Lower leg skin (tissue), 3 donors: Measurements from ENCODE around the gene PADI4.

Experiments used
- POLR2A ChIP-seq, 2 donors: fragments of 450-650 bp; IDR thresholded peaks; one replicate each; pipeline ENCODE4 v1.6.1; 2016 to 2017; ENCODE audit warnings: antibody characterized with exemption in 2 of 2, mild to moderate bottlenecking in 1 of 2, moderate library complexity in 1 of 2
- TF ChIP-seq, protein P1 (sequence below), 3 donors: fragments of 450-650 bp; IDR thresholded peaks; one replicate each; pipeline ENCODE4 v1.5.1; 2016; ENCODE audit warnings: antibody characterized with exemption in 3 of 3, mild to moderate bottlenecking in 3 of 3, moderate library complexity in 2 of 3

DNA sequence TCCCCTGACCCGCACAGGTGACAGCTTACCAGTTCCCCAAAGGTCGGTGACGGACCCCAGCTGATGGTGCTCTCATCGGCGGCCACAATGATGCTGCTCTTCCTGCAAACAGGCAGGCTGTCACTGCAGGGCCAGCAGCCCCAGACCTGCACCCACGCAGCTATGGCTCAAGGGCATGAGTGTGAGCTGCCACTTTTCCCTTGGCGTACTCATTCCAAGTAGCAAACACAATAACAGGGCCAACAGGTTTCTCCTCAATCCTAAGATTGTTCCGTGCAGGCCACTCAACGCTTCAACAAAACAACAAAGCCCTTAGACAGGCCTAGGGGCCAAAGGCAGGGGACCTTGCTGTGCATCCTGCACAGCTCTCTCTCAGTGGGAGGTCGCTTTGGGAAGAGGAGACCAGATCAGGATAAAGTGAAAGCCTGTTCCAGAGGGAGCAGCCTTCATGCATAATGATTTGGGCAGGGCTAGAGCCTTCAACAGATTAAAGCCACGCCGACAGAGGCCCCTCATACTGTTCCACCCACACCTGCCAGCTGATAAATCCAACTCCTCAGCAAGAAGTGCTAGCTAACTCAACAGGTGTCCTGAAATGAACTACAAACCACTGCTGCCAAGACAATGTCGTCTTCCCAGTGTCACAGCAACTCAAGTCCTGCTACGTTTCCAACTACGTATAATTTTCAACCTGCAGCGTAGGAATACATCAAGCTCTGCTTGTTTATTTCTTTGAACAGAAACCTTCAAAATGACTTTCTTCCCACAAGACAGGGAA lies 104.3 kb downstream of the PADI4 start:
- TF ChIP-seq, protein P1, sequence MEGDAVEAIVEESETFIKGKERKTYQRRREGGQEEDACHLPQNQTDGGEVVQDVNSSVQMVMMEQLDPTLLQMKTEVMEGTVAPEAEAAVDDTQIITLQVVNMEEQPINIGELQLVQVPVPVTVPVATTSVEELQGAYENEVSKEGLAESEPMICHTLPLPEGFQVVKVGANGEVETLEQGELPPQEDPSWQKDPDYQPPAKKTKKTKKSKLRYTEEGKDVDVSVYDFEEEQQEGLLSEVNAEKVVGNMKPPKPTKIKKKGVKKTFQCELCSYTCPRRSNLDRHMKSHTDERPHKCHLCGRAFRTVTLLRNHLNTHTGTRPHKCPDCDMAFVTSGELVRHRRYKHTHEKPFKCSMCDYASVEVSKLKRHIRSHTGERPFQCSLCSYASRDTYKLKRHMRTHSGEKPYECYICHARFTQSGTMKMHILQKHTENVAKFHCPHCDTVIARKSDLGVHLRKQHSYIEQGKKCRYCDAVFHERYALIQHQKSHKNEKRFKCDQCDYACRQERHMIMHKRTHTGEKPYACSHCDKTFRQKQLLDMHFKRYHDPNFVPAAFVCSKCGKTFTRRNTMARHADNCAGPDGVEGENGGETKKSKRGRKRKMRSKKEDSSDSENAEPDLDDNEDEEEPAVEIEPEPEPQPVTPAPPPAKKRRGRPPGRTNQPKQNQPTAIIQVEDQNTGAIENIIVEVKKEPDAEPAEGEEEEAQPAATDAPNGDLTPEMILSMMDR (IDR thresholded peaks at IDR 0.05) = no peak
- no peak for TF ChIP-seq POLR2A (IDR thresholded peaks at IDR 0.05)
